Neural crest cell (in vitro differentiated cells): ENCODE data around the gene EOLA1. TPM values are rescaled to one million over a fixed set of nuclear protein-coding genes. Genes with fewer than 3 reads are reported as not detected.

Experiments
- DNase-seq: peaks from one replicate; pipeline ENCODE4 v3.0.0; 2021; ENCODE audit warnings: low read depth, mixed read lengths, low spot score
- H3K27ac Mint-ChIP-seq: one replicate; pipeline ENCODE4 v1.8.0; 2021; ENCODE audit warnings: mild to moderate bottlenecking, mixed read lengths; ENCODE audit not compliant: unreplicated experiment
- H3K27me3 Mint-ChIP-seq: 2 replicates; pipeline ENCODE4 v1.8.0; 2021; ENCODE audit warnings: low read depth, mild to moderate bottlenecking, mixed read lengths
- H3K36me3 Mint-ChIP-seq: 2 replicates; pipeline ENCODE4 v1.8.0; 2021; ENCODE audit warnings: low read depth, mild to moderate bottlenecking, mixed read lengths
- H3K4me1 Mint-ChIP-seq: 2 replicates; pipeline ENCODE4 v1.8.0; 2021; ENCODE audit warnings: mixed read lengths
- H3K4me3 Mint-ChIP-seq: one replicate; pipeline ENCODE4 v1.8.0; 2021; ENCODE audit warnings: mild to moderate bottlenecking, mixed read lengths
- H3K9me3 Mint-ChIP-seq: 2 replicates; pipeline ENCODE4 v1.8.0; 2021; ENCODE audit warnings: mixed read lengths
- CTCF ChIP-seq: fragments of 200-600 bp; sonication (generic); conservative IDR thresholded peaks from 2 replicates; pipeline ENCODE4 v1.5.0; 2021; ENCODE audit warnings: antibody characterized with exemption, mild to moderate bottlenecking
- long read RNA-seq: library from polyadenylated mRNA; unstranded; transcript quantifications from one replicate; pipeline ENCODE4 v2.0.0, GENCODE V29; 2020
- total RNA-seq: library from RNA; stranded (reverse); gene quantifications from 2 replicates; pipeline ENCODE4 v1.2.1, GENCODE V29; 2021

The EOLA1 gene
- total RNA-seq, result 14.5 and 14.6 TPM in 2 replicates
- long read RNA-seq, transcript CXorf40A-204 (5 exons, 1,403 nt), result major isoform, 11 of 19 reads
- long read RNA-seq, partial matches to known transcripts, result 0 of 19 reads
- long read RNA-seq, other reads (novel, unspliced or antisense), result 4 of 19 reads

GRCh38 chrX:149540621-149541520, at the start of gene EOLA1:
TSS of gene EOLA1 (plus strand) at chrX:149541012. CDS start at chrX:149545631, 4,619 bp downstream.
- no peaks in the 10 kb centered on the region for H3K27me3 Mint-ChIP-seq
- no peak for TF ChIP-seq CTCF
- peak within 1 kb of the TSS; percentile 97 for H3K4me3 Mint-ChIP-seq
- peak; percentile 47 for DNase-seq
- no peaks in the 10 kb centered on the region for H3K9me3 Mint-ChIP-seq
- peak within 1 kb of the TSS; percentile 96 for H3K27ac Mint-ChIP-seq
- H3K36me3 Mint-ChIP-seq, result no peaks in the 10 kb centered on the region
- H3K4me1 Mint-ChIP-seq, result peaks cover 7% of the 10 kb centered on the region

GRCh38 chrX:149491812-149492211, 49.0 kb upstream of the EOLA1 start:
- no peak for DNase-seq
- H3K27me3 Mint-ChIP-seq, result no peaks in the 10 kb centered on the region
- H3K9me3 Mint-ChIP-seq, result peaks cover 2% of the 10 kb centered on the region
- no peak for TF ChIP-seq CTCF
- no peak overlapping the region for H3K27ac Mint-ChIP-seq
- no peaks in the 10 kb centered on the region for H3K4me1 Mint-ChIP-seq
- H3K4me3 Mint-ChIP-seq, result no peak overlapping the region
- H3K36me3 Mint-ChIP-seq, result peaks cover 15% of the 10 kb centered on the region

GRCh38 chrX:149493567-149494562, 46.9 kb upstream of the EOLA1 start:
- H3K4me1 Mint-ChIP-seq, result no peaks in the 10 kb centered on the region
- no peak for DNase-seq

GRCh38 chrX:149494844-149495565, 45.8 kb upstream of the EOLA1 start:
- H3K9me3 Mint-ChIP-seq, result no peaks in the 10 kb centered on the region
- H3K36me3 Mint-ChIP-seq, result peaks cover 16% of the 10 kb centered on the region
- H3K4me3 Mint-ChIP-seq, result no peak overlapping the region
- TF ChIP-seq CTCF, result no peak
- no peak overlapping the region for H3K27ac Mint-ChIP-seq
- H3K4me1 Mint-ChIP-seq, result no peaks in the 10 kb centered on the region
- H3K27me3 Mint-ChIP-seq, result no peaks in the 10 kb centered on the region
- DNase-seq, result no peak

More at GRCh38 chrX:149493567-149494562, 46.9 kb upstream of the EOLA1 start:
- Mint-ChIP-seq H3K27ac (no peak overlapping the region), H3K36me3 (peaks cover 16% of the 10 kb centered on the region), H3K27me3 (no peaks in the 10 kb centered on the region), H3K9me3 (peaks cover 2% of the 10 kb centered on the region), H3K4me3 (no peak overlapping the region)
- TF ChIP-seq CTCF, result no peak
